ENCODE results near the gene MTHFD1. TPM values are rescaled to one million over a fixed set of nuclear protein-coding genes. Genes with fewer than 3 reads are reported as not detected.

The MTHFD1 gene
- total and polyA plus RNA-seq, 2 of the 4 experiments (the other 2 are of a cell fraction), result 32.2 to 64.9 TPM

DNA sequence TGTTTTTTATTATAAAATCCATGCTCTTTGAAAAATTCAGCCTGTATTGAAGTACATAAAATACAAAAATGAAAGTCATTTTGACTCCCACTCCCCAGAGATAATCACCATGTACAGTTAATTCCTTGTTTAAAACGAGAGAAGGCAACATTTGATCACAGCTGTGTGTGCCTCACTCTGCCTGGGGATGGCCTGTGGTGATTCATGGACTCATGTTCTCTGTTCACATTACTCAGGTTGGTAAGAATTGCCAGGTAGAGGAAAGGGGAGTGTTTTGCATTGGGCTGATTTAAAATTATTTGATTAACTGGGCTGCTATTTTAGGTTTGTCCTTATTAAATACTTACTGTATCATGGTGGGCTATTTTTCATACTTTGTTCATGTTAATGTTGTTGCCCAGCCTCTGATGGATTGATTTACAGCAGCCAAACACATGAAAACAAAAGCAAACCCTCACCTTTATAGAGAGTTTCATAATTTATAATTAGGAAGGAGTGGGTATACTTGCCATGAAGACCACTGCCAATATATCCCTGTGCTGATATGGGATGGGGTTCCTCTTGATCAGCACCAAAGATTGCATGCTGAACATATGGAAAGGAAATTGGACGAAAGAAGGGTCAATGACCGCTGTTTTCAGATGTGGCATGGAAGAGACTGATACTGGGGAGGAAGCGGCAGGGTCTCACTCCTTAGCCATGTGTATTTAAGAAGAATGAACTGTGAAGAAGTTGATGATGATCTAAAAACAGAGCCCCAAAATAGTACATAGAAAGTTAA, 119.4 kb downstream of the MTHFD1 start:
- dilution Hi-C loops (cut with HindIII; ENCODE audit: low sequenced_read_pairs, unreplicated experiment), result no loop called here
- intact Hi-C loops (cut with micrococcal nuclease), result no loop called here
- H3K23ac ChIP-seq (ENCODE audit: low read depth, low read length), result peak overlapping the region; percentile 76
- no peak overlapping the region for H3K4me3 ChIP-seq (ENCODE audit: insufficient read depth, low read depth, low read length)
- H3K36me3 ChIP-seq (ENCODE audit: control insufficient read depth, insufficient read depth, low read length), result no peaks in the 10 kb centered on the region
- no peak overlapping the region for H3K9ac ChIP-seq (ENCODE audit: low read depth, low read length)
- in situ Hi-C loops (cut with MboI; ENCODE audit: low sequenced_read_pairs), result no loop called here
- no peaks in the 10 kb centered on the region for H3K9me3 ChIP-seq (ENCODE audit: control insufficient read depth, insufficient read depth, low read length)
- H4K20me1 ChIP-seq (ENCODE audit: insufficient read depth, low read length), result peaks cover 71% of the 10 kb centered on the region
- peak overlapping the region; percentile 65 for H3K4me2 ChIP-seq (ENCODE audit: low read depth, low read length)
- ATAC-seq (ENCODE audit: low read depth) (no peak), DNase-seq (peak; percentile 58)
- ChIA-PET POLR2A (ENCODE audit: unreplicated experiment) (no interaction called here), CTCF (no interaction called here)
- BruUV-seq (replicated peaks), result no TSS peak
- H4K91ac ChIP-seq (ENCODE audit: insufficient read depth, low read depth, low read length), result no peak overlapping the region
- H2AK9ac ChIP-seq (replicated peaks; ENCODE audit: low read depth, low read length, poor library complexity), result no peak overlapping the region
- peaks cover 8% of the 10 kb centered on the region for H3K4me1 ChIP-seq (ENCODE audit: control insufficient read depth, insufficient read depth, low read length)
- no peak overlapping the region for H3K27ac ChIP-seq (ENCODE audit: insufficient read depth, low read length)
- no peak overlapping the region for H2AK5ac ChIP-seq (ENCODE audit: low read depth, low read length)
- peak overlapping the region; percentile 58; the same call in 1 of the 2 replicates for H3K14ac ChIP-seq (replicated peaks; ENCODE audit: low read depth, low read length)
- no peak overlapping the region for H2BK120ac ChIP-seq (ENCODE audit: low read depth, low read length)
- H2BK20ac ChIP-seq (ENCODE audit: low read depth, low read length), result no peak overlapping the region
- H2BK5ac ChIP-seq (ENCODE audit: low read depth, low read length, poor library complexity, severe bottlenecking), result no peak overlapping the region
- no peak overlapping the region for H3K4ac ChIP-seq (ENCODE audit: low read depth, low read length)
- peaks cover 6 to 64% of the 10 kb centered on the region in 2 experiments for H3K79me1 ChIP-seq (ENCODE audit: low read depth in 1 of 2, low read length in 2 of 2)
- WGBS, 2 experiments (ENCODE audit: extremely low coverage in 2 of 2, insufficient read length in 1 of 2), result 69% methylated on average over 2 of the region's 4 CpGs; no CpG with 5 or more reads in 1 of the 2 experiments
- H3K18ac ChIP-seq (ENCODE audit: low read depth, low read length), result no peak overlapping the region
- H3K9me1 ChIP-seq (ENCODE audit: insufficient read depth, low read length), result peaks cover 12% of the 10 kb centered on the region
- H3K56ac ChIP-seq (ENCODE audit: extremely low read depth, insufficient read depth, low read length), result no peak overlapping the region
- no peak overlapping the region for H2AFZ ChIP-seq (replicated peaks; ENCODE audit: low read length, poor library complexity)
- no peak overlapping the region for H4K8ac ChIP-seq (ENCODE audit: low read depth in 2 of 2, low read length in 2 of 2)
- H2BK15ac ChIP-seq (ENCODE audit: low read depth, low read length), result no peak overlapping the region
- H3K27me3 ChIP-seq (ENCODE audit: control insufficient read depth, insufficient read depth, low read length), result no peaks in the 10 kb centered on the region
- no peak overlapping the region for H4K5ac ChIP-seq (ENCODE audit: low read depth, low read length)
- TF ChIP-seq, protein P1, sequence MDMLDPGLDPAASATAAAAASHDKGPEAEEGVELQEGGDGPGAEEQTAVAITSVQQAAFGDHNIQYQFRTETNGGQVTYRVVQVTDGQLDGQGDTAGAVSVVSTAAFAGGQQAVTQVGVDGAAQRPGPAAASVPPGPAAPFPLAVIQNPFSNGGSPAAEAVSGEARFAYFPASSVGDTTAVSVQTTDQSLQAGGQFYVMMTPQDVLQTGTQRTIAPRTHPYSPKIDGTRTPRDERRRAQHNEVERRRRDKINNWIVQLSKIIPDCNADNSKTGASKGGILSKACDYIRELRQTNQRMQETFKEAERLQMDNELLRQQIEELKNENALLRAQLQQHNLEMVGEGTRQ (IDR thresholded peaks at IDR 0.05; ENCODE audit: low read depth, low read length), result no peak
- TF ChIP-seq, protein P2, sequence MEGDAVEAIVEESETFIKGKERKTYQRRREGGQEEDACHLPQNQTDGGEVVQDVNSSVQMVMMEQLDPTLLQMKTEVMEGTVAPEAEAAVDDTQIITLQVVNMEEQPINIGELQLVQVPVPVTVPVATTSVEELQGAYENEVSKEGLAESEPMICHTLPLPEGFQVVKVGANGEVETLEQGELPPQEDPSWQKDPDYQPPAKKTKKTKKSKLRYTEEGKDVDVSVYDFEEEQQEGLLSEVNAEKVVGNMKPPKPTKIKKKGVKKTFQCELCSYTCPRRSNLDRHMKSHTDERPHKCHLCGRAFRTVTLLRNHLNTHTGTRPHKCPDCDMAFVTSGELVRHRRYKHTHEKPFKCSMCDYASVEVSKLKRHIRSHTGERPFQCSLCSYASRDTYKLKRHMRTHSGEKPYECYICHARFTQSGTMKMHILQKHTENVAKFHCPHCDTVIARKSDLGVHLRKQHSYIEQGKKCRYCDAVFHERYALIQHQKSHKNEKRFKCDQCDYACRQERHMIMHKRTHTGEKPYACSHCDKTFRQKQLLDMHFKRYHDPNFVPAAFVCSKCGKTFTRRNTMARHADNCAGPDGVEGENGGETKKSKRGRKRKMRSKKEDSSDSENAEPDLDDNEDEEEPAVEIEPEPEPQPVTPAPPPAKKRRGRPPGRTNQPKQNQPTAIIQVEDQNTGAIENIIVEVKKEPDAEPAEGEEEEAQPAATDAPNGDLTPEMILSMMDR (conservative IDR thresholded peaks at IDR 0.05; ENCODE audit: low read depth, low read length), result no peak
- TF ChIP-seq MXI1 (IDR thresholded peaks at IDR 0.05; ENCODE audit: borderline replicate concordance, low read depth, low read length) (no peak), CHD1 (IDR thresholded peaks at IDR 0.05; ENCODE audit: low read depth, low read length) (no peak), RCOR1 (IDR thresholded peaks at IDR 0.05; ENCODE audit: insufficient replicate concordance, low read length) (no peak), RFX5 (IDR thresholded peaks at IDR 0.05; ENCODE audit: low read depth, low read length) (no peak), MAZ (IDR thresholded peaks at IDR 0.05; ENCODE audit: borderline replicate concordance, low read depth, low read length) (no peak), FOS (IDR thresholded peaks at IDR 0.05; ENCODE audit: low read depth, low read length) (no peak), BHLHE40 (IDR thresholded peaks at IDR 0.05; ENCODE audit: low read depth, low read length) (no peak), CEBPB (IDR thresholded peaks at IDR 0.05; ENCODE audit: low read depth, low read length) (no peak), POLR2A (IDR thresholded peaks at IDR 0.05; ENCODE audit: low read depth, low read length) (no peak; the same call in 1 of the 2 replicates), RAD21 (IDR thresholded peaks at IDR 0.05; ENCODE audit: low read length) (no peak), NFE2L2 (IDR thresholded peaks at IDR 0.05; ENCODE audit: low read depth, low read length) (no peak), SMC3 (IDR thresholded peaks at IDR 0.05; ENCODE audit: low read depth, low read length) (no peak)
- TF ChIP-seq, protein P3, sequence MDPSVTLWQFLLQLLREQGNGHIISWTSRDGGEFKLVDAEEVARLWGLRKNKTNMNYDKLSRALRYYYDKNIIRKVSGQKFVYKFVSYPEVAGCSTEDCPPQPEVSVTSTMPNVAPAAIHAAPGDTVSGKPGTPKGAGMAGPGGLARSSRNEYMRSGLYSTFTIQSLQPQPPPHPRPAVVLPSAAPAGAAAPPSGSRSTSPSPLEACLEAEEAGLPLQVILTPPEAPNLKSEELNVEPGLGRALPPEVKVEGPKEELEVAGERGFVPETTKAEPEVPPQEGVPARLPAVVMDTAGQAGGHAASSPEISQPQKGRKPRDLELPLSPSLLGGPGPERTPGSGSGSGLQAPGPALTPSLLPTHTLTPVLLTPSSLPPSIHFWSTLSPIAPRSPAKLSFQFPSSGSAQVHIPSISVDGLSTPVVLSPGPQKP (IDR thresholded peaks at IDR 0.05; ENCODE audit: borderline replicate concordance, low read depth, low read length), result no peak

All from IMR-90 (cell line).